GM19395 (cell line): ENCODE data around the gene KDM2B.

Source experiments
- ATAC-seq: cut with Tn5 transposase; IDR thresholded peaks from one replicate; pipeline ENCODE4 v1.9.1; 2021; ENCODE audit warnings: mild to moderate bottlenecking, moderate library complexity; ENCODE audit not compliant: unreplicated experiment

KDM2B gene

DNA sequence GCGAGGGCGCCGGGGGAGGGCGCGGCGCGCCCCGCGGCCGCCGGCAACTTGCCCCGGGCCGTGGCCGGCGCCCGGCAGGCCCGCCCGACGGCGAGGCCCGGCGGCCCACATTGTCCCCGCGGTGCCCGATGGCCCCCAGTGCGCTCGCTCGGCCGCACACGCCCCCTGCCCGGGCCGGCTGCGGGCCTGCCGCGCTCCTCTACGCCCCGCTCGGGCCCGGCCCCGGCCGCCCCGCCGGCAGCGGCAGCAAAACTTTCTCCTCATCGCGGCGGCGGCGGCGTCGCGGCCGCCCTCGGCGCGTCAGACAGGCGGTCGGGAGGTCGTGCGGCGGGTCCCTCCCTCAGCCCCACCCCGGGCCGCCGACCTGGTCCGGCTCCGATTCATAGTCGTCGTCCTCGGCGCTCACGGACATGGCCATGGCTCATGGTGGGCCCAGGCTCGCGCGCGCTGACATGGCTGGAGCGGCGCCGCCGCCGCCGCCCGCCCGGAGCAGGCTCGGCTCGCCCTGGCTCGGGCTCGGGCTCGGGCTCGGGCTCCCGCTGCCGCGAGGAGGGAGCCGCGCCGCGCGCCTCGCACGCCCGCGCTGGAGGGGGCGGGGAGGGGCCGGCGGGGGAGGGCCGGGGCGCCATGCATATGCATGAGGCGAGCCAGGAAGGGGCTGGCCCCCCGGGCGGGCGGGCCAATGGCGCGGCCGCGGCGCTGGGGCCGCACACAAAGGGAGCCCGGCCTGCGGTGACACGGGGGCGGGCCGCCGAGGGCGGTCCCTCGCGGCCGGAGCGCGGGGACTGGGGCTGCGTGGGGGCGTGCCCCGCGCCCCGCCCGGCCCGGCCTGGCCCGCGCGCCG is 113.8 kb downstream of the KDM2B start:
- peak; percentile 83 for ATAC-seq

DNA sequence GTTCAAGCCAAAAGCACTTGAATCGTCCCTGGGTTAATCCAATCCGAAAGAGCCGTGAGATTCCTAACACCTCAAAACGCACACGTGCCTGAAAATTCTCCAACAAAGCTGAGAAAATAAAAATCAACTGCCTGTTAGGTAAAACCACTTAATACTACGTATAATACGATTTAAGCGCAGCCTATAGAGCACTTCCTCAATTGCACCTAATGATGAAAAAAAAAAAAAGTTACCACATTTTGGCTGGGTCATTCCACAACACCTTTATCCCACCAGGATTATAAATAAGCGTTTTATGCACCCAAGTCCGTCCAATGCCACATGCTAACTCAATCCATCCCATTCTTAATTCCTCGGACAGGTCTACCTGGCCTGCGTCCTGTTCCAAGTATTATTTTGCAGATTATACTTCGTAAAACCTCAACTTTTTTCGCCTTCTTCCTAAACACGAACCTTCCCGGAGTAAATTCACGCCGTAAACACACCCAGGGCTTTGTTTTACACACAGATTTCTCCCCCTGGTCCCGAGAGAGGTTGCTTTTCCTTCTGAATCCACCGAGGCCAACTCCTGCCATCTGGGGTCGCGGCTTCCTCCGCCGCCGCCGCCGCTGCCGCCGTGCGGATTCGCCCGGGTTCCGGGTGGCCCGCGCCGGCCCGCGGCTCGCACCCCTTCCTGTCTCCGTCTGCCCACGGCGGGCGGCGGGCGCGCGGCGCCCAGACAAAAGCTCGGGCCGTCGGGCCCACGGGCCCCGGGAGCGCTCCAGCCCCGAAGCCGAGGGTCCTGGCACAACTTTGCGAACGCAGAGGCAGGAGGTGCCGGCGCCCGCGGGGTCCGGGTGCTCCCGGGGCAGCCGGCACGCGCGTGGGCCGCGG is 114.7 kb downstream of the KDM2B start:
- ATAC-seq = peak; percentile 4

DNA sequence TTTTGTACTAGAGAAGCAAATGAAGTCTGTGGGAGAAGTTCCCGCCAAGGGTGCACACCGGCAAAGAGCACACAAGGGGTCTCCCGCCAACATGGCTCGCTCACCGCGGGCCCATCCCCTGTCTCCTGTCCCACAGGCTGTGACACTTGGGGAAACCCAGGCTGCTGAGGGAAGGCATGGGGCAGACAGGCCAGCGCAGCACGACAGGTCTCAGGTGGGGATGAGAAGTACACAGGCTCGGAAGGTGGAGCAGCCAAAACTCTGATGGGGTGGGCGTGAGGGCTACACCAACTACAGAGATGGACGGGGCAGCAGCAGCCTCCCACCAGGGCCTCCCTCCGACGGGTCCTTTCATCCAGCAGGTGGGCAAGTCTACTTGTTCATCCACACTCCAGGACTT is 116.5 kb downstream of the KDM2B start:
- no peak for ATAC-seq

DNA sequence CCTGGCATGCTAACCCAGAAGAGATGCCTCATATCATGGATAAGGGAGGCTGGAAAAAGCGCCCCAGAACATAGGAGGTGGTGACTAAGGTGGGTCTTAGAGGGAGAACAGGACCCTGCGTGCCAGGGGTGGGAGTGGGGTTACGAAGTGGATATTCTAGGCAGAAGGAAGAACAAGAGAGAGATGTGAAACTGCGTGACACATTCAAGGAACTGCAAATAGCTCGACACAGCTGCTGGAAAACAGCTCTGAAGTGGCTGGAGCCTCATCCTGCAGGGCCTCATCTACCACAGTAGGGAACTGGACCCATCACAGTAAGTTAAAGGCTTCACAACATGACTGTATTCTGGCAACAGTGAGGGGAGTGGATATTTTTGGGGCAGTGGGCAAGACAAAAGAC is 119.8 kb downstream of the KDM2B start:
- ATAC-seq = no peak

DNA sequence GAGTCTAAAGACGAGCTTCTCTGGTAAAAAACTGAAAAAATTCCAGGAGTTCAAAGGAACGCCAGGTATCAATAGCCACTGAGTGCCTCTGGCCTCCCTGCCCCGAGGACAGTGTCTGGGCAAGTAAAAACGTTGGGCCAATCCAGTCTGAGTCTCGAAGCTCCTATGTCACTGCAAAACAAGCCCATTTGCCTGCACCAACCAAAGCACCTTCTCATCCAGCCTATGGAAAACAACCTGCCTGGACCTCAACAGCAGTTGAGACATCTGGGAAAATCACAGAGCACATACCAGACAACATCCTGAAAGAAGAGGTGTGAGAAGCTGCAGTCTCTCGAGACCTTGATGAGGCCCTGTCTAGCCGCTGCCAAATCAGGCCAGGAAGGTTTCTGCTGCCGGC is 124.3 kb downstream of the KDM2B start:
- no peak for ATAC-seq

- ATAC-seq = no peak
Measured at GRCh38 chr12:121455766-121456420, 124.9 kb downstream of the KDM2B start.

DNA sequence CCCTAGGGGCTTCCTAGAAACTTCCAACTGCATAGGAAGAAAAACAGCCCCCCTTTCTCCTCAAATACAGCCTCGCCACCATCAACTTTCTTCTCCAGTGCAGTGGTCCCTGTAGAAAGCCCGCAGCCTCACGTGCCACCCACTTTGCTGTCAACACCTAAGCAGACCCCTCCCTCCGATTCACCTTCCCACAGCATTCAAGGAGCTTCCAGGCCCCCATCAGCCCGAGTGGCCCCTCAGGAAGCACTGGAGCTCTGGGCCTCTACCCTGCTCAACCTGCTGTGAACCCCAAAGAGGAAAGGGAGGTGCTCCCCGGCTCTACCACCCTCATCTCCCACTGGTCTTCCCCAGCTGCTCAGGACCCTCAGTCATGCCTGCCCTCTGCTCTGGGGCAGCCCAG is 125.9 kb downstream of the KDM2B start:
- ATAC-seq = no peak

DNA sequence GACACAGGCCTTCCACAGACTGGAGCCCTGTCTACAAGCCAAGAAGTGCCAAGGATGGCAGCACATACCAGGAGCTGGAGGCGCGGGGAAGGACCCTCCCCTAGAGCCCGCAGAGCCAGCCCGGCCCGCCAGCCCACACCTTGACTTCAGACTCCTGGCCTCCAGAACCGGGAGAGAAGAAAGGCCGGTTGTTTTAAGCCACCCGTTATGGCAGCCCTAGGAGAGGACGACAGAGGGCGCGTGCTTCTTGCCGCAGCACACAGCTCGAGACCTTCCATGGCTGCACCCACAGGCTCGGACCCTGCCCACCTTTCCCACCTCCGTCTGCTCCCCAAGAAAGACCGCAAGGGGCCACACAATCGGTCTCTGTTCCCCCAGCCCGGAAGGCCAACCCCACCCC is 127.2 kb downstream of the KDM2B start:
- ATAC-seq = no peak

GRCh38 chr12:121452985-121453360 is 127.8 kb downstream of the KDM2B start:
- no peak for ATAC-seq

GRCh38 chr12:121452340-121452984 is 128.4 kb downstream of the KDM2B start:
- no peak for ATAC-seq

- no peak for ATAC-seq
Measured at GRCh38 chr12:121451961-121452339, 128.9 kb downstream of the KDM2B start.

DNA sequence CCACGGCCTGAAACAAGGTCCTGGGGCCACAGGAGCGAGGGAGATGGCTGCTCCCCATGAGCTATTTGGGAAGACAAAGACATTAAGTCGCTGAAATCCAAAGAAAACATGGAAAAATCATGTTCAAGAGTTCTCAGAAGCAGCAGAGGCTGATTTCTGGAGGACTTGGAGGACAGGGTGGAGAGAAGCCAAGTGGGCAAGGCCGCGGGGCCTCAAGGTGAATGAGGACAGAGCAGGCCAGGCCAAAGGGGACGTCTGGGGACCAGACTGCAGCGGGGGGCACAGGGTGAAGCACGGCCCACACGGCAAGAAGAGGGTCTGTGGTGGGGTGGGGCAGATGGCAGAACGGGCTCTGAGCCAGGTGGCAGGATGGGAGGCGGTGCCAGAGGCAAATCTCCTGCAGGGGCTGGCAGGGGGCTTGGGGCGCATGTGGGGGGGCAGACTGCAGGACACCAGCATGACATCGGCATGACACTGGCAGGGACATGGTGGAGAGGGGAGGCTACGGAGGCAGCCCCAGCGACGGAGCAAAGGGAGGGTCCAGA is 132.0 kb downstream of the KDM2B start:
- ATAC-seq = no peak

GRCh38 chr12:121446750-121447149 is 134.1 kb downstream of the KDM2B start:
- ATAC-seq = no peak

DNA sequence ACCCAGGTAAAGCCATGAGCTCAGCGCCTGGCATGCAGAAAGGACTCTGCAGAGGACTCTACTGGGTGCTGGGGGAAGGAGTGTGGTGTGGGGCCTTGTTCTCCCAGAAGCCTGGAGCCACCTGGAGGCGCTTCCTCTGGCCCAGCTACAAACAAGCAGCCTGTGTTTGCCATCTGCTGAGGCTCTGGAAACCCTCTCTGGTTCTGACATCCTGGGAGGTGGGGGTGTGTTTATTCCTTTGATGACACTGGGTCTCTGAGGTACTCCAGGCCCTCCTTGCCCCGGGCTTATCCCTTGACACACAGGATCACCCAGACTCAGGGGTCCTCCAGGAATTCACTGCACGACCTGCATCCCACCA is 136.0 kb downstream of the KDM2B start:
- ATAC-seq = no peak

GRCh38 chr12:121443911-121444841 is 136.6 kb downstream of the KDM2B start:
- ATAC-seq = no peak

- ATAC-seq = no peak
Measured at GRCh38 chr12:121443193-121443870, 137.5 kb downstream of the KDM2B start.

DNA sequence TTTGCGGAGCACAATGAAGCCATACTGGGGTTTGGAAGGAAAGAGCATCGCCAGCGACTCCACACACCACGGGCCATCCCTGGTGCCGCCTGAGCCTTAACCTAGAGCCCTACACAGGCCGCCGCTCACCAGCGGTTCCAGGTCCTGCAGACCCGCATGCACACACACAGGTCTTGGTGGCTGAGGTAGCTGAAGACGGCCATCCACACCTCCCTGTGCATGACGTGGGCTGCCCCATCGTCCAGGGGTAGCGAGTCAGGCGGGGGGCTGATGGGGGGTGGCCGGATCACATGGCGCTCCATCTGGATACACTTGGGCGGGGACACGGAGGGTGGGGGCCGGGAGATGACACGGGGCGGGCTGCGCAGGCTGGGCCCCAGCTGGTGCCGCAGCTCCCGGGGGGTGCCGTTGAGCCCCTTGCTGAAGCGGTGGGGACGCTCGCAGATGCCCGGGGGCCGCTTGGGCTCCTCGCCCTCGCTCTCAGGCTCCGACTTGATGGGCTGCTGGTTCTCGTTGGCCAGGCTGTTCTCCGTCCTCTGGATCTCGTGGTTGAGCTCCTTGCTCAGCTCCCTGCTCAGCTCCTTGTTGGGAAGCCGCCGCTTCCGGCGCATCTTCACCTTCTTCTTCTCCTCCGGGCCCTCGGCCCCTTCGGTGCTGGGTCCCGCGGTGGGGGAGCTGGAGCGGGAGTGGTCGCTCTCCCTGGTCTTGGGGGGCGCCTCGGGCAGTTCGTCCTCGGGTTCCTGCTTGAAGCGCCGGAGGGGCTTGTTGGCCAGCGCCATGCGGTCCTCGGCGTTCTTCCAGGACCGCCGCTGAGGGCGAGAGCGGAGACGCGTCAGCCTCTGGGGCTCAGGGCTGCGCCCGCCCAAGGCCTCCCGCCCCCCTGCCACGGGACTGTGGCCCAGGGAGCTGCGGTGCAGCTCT is 138.5 kb downstream of the KDM2B start:
- ATAC-seq = no peak

DNA sequence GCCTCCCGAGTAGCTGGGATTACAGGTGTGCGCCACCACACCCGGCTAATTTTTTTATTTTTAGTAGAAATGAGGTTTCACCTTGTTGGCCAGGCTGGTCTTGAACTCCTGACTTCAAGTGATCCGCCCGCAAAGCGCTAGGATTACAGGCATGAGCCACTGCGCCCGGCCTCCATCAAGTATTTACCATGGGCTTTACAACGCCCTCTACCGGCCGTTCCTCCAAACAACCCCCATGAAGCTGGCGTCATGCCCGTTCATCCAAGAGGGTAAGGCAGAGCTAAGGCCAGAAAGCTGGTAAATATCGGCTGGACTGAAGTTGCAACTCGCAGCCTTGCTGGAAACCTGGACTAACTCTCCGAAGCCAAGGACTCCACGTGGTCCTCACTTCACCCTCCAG is 139.3 kb downstream of the KDM2B start:
- ATAC-seq = no peak
